ENCODE measurements around the gene GPR107.

The GPR107 gene

GRCh38 chr9:130149031-130149430 lies 95.3 kb downstream of the GPR107 start:
- TF ChIP-seq CTCF (conservative IDR thresholded peaks at IDR 0.05; ENCODE audit: low read length) = no peak
- no peak for DNase-seq (ENCODE audit: low read depth)
- H3K4me3 ChIP-seq (ENCODE audit: low read length) = no peak overlapping the region

- no peak for TF ChIP-seq CTCF (conservative IDR thresholded peaks at IDR 0.05; ENCODE audit: low read length)
- H3K4me3 ChIP-seq (ENCODE audit: low read length) = no peak overlapping the region
Observed at GRCh38 chr9:130149654-130150286, 96.1 kb downstream of the GPR107 start.

GRCh38 chr9:130150779-130151382 lies 97.2 kb downstream of the GPR107 start:
- TF ChIP-seq CTCF (conservative IDR thresholded peaks at IDR 0.05; ENCODE audit: low read length) = no peak
- no peak overlapping the region for H3K4me3 ChIP-seq (ENCODE audit: low read length)
- peak; percentile 34 for DNase-seq (ENCODE audit: low read depth)

More at GRCh38 chr9:130149654-130150286, 96.1 kb downstream of the GPR107 start:
- no peak for DNase-seq (ENCODE audit: low read depth)

GRCh38 chr9:130154816-130155215 lies 101.1 kb downstream of the GPR107 start:
- H3K4me3 ChIP-seq (ENCODE audit: low read length) = no peak overlapping the region
- TF ChIP-seq CTCF (conservative IDR thresholded peaks at IDR 0.05; ENCODE audit: low read length) = no peak
- DNase-seq (ENCODE audit: low read depth) = no peak

- no peak for DNase-seq (ENCODE audit: low read depth)
- no peak for TF ChIP-seq CTCF (conservative IDR thresholded peaks at IDR 0.05; ENCODE audit: low read length)
- no peak overlapping the region for H3K4me3 ChIP-seq (ENCODE audit: low read length)
Observed at GRCh38 chr9:130155647-130156046, 101.9 kb downstream of the GPR107 start.

GRCh38 chr9:130156672-130157071 lies 103.0 kb downstream of the GPR107 start:
- no peak for DNase-seq (ENCODE audit: low read depth)
- H3K4me3 ChIP-seq (ENCODE audit: low read length) = no peak overlapping the region
- peak; percentile 35 for TF ChIP-seq CTCF (conservative IDR thresholded peaks at IDR 0.05; ENCODE audit: low read length)

- H3K4me3 ChIP-seq (ENCODE audit: low read length) = no peak overlapping the region
- TF ChIP-seq CTCF (conservative IDR thresholded peaks at IDR 0.05; ENCODE audit: low read length) = no peak
- DNase-seq (ENCODE audit: low read depth) = no peak
Observed at GRCh38 chr9:130157079-130157478, 103.4 kb downstream of the GPR107 start.
